GM12878 (cell line): ENCODE data around the gene MGAT3. TPM values are rescaled to one million over a fixed set of nuclear protein-coding genes. Genes with fewer than 3 reads are reported as not detected.

ENCODE experiments used
- ATF2 ChIP-seq: IDR thresholded peaks from 2 replicates; pipeline ENCODE4 v1.6.1; 2012; ENCODE audit warnings: low read length, inconsistent platforms
- BACH1 ChIP-seq: fragments of 450-650 bp; IDR thresholded peaks from 2 replicates; pipeline ENCODE4 v1.6.1; 2017; ENCODE audit warnings: mild to moderate bottlenecking, borderline replicate concordance
- E2F8 ChIP-seq: fragments of 450-650 bp; IDR thresholded peaks from 2 replicates; pipeline ENCODE4 v1.6.1; 2018; ENCODE audit warnings: mild to moderate bottlenecking, low read depth, moderate library complexity; ENCODE audit not compliant: partially characterized antibody
- KLF5 ChIP-seq: fragments of 450-650 bp; IDR thresholded peaks from 2 replicates; pipeline ENCODE4 v1.6.1; 2014; ENCODE audit warnings: mild to moderate bottlenecking; ENCODE audit not compliant: partially characterized antibody
- MYB ChIP-seq: fragments of 150-350 bp; IDR thresholded peaks from 2 replicates; pipeline ENCODE4 v1.6.1; 2014; ENCODE audit warnings: mild to moderate bottlenecking, low read depth, low read length, borderline replicate concordance
- PKNOX1 ChIP-seq: fragments of 450-650 bp; IDR thresholded peaks from 2 replicates; pipeline ENCODE4 v1.6.1; 2016; ENCODE audit warnings: mild to moderate bottlenecking
- RCOR1 ChIP-seq: conservative IDR thresholded peaks from 2 replicates; pipeline ENCODE4 v1.6.1; 2012; ENCODE audit warnings: low read depth, low read length, improper control_type of control experiment
- RELA ChIP-seq: fragments of 450-650 bp; IDR thresholded peaks from 2 replicates; pipeline ENCODE4 v1.8.0; 2014; ENCODE audit warnings: borderline replicate concordance; ENCODE audit not compliant: partially characterized antibody
- SUZ12 ChIP-seq: fragments of 200-600 bp; sonication (generic); IDR thresholded peaks from one replicate; pipeline ENCODE4 v1.6.1; 2018; ENCODE audit warnings: antibody characterized with exemption, mild to moderate bottlenecking; ENCODE audit not compliant: unreplicated experiment
- TARDBP ChIP-seq: IDR thresholded peaks from 2 replicates; pipeline ENCODE4 v1.6.1; 2016; ENCODE audit warnings: borderline replicate concordance
- polyA plus RNA-seq, 11 experiments: library from polyadenylated mRNA; depleted of rRNA in 4 of 11; unstranded in 6 of 11; stranded (reverse) in 5 of 11; fragments of >200 nt; fragmentation: Nextera tagmentation in 4 of 11; fragmentation: Illumina TruSeq in 1 of 11; extraction: Ambion mirVana in 4 of 11; extraction: Trizol in 1 of 11; gene quantifications; 1 replicate in 1 of 11; 2 replicates in 10 of 11; pipeline versions ENCODE4 v1.2.1 to v1.2.3, GENCODE V29; 2011 to 2016; ENCODE audit warnings: inconsistent platforms in 2 of 11, missing spikeins in 2 of 11, low read depth in 1 of 11
- total RNA-seq, 4 experiments: library from RNA; depleted of rRNA in 3 of 4; stranded (reverse); fragments of >200 nt in 3 of 4; fragmentation: Illumina TruSeq in 1 of 4; extraction: Trizol in 1 of 4; gene quantifications; 2 replicates each; pipeline versions ENCODE4 v1.2.1 to v1.2.3, GENCODE V29; 2013 to 2021

Gene MGAT3
- total and polyA plus RNA-seq, 10 of the 15 experiments (the other 5 are each of a cell fraction or from before 2014, with no cell fraction given) = 0.32 to 40.2 (median 11.9) TPM

- TF ChIP-seq RELA (no peak), E2F8 (no peak), KLF5 (no peak), SUZ12 (no peak), MYB (no peak), ATF2 (no peak), RCOR1 (no peak), BACH1 (no peak), PKNOX1 (no peak), TARDBP (no peak)
Observed at GRCh38 chr22:39488563-39489083, 31.8 kb downstream of the MGAT3 start (continued).
